Epithelial cell of umbilical artery (primary cell): Measurements from ENCODE around the gene COL19A1. TPM values are rescaled to one million over a fixed set of nuclear protein-coding genes. Genes with fewer than 3 reads are reported as not detected.

ENCODE experiments used
- total RNA-seq: library from RNA; depleted of rRNA; stranded (reverse); fragments of >200 nt; gene quantifications from 2 replicates; pipeline ENCODE4 v1.2.3, GENCODE V29; 2014

Gene COL19A1
- total RNA-seq: not detected in 2 replicates

DNA sequence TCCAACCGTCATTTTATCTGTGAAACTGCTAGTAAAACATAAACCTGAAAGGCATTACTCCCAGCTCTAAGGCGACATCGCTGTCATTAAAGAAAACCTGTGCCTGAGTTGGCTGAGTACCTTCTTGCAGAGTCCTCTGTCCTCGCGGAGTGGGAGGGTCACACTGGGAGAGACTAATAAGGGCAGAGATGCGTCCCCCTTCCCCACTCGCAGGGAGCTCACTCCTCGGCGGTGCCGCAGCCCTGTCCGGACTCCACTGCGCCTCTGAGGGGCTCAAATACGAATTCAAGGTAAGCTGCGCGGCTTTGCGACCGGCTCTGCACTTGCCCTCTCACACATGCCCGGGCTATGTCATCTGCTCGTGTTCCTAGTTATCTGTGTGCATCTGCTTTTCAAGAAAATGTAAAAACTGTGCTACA, at the start of gene COL19A1:
Gene COL19A1 (plus strand): TSS at position 206 of the 419 bp plus-strand sequence. CDS start 13,012 bp downstream, outside the sequence.

Other genes with a start within 250 kb of the COL19A1 start
- 12.7 and 15.0 TPM in 2 replicates for gene LMBRD1, start 69.5 kb upstream of the COL19A1 start, total RNA-seq